Measurements from ENCODE around the gene LRMDA.
A peak's percentile ranks its signal among the peaks of the same experiment; 100 is the strongest.

The LRMDA gene

GRCh38 chr10:75652146-75652740 is 220.8 kb downstream of the LRMDA start:
- DNase-seq, result no peak
- Histone ChIP-seq H3K36me3 (no peaks in the 10 kb centered on the region), H3K27me3 (no peaks in the 10 kb centered on the region), H3K4me1 (peaks cover 0 to 56% (median 22%) of the 10 kb centered on the region in 4 donors), H3K9me3 (no peaks in the 10 kb centered on the region), H3K27ac (peak overlapping the region in 1 of 2 donors; percentile 28), H3K4me3 (no peak overlapping the region)
- TF ChIP-seq, protein P1, sequence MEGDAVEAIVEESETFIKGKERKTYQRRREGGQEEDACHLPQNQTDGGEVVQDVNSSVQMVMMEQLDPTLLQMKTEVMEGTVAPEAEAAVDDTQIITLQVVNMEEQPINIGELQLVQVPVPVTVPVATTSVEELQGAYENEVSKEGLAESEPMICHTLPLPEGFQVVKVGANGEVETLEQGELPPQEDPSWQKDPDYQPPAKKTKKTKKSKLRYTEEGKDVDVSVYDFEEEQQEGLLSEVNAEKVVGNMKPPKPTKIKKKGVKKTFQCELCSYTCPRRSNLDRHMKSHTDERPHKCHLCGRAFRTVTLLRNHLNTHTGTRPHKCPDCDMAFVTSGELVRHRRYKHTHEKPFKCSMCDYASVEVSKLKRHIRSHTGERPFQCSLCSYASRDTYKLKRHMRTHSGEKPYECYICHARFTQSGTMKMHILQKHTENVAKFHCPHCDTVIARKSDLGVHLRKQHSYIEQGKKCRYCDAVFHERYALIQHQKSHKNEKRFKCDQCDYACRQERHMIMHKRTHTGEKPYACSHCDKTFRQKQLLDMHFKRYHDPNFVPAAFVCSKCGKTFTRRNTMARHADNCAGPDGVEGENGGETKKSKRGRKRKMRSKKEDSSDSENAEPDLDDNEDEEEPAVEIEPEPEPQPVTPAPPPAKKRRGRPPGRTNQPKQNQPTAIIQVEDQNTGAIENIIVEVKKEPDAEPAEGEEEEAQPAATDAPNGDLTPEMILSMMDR (IDR thresholded peaks at IDR 0.05), result no peak
- intact Hi-C loops (cut with DNase I; ENCODE audit: low total_unique reads), result no loop called here

DNA sequence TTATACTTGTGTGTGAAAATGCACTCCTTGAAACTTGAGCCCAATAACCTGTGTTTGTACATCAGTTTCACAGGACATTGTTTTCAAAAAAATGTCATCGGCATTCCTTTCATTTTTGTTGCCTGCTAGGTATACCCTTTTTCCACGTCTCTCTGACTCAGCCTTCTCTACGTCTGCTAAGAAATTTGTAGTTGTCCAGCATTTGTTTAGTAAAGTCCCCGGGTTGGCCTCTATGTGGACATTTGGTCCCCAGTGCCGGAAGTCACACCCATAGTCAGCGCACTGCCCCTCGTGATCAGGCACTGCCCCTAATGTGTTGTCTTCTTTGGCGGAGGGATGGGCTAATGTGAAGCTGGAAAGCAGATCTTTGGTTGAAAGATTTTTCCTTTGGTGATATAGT is 222.3 kb downstream of the LRMDA start:
- Histone ChIP-seq H3K36me3 (no peaks in the 10 kb centered on the region), H3K9me3 (no peaks in the 10 kb centered on the region), H3K4me1 (peaks cover 0 to 70% (median 26%) of the 10 kb centered on the region in 4 donors), H3K4me3 (no peak overlapping the region), H3K27ac (peak overlapping the region in 1 of 2 donors; percentile 71), H3K27me3 (no peaks in the 10 kb centered on the region)
- TF ChIP-seq, protein P1 (IDR thresholded peaks at IDR 0.05), result no peak
- intact Hi-C loops (cut with DNase I; ENCODE audit: low total_unique reads), result no loop called here
- DNase-seq, result no peak

DNA sequence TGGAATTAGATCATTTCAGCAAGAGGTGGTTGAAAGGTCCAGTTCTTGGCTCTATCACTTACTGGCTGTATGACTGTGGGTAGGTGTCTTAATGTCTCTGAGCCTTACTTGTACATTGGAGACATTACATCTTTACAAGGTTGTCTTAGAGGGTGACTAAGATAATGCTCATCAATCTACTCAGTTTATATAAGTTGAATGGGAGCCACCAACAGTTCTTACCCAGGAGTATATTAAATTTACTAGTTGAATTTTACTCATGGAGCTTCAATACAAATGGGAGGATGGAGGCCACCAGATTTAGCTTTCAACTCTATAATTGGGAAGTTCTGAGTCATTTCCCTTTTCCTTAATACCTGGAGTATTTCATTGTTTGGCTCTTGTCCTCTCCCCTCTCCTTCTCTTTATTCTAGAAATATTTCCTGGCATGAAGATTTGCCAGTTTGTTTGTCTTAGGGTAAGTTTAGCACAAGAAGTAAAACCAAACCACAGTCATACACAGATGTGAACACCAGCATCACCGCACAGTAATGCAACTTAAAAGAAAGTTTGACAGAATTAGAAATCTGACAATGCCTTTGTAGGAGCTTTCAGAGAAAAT is 222.8 kb downstream of the LRMDA start:
- H3K4me1 ChIP-seq, result peaks cover 0 to 76% (median 26%) of the 10 kb centered on the region in 4 donors
- H3K4me3 ChIP-seq, result no peak overlapping the region
- H3K36me3 ChIP-seq, result no peaks in the 10 kb centered on the region
- H3K27ac ChIP-seq, result peak overlapping the region in 1 of 2 donors; percentile 71
- intact Hi-C loops (cut with DNase I; ENCODE audit: low total_unique reads), result no loop called here
- H3K9me3 ChIP-seq, result no peaks in the 10 kb centered on the region
- DNase-seq, result no peak
- TF ChIP-seq, protein P1 (IDR thresholded peaks at IDR 0.05), result no peak
- H3K27me3 ChIP-seq, result no peaks in the 10 kb centered on the region

DNA sequence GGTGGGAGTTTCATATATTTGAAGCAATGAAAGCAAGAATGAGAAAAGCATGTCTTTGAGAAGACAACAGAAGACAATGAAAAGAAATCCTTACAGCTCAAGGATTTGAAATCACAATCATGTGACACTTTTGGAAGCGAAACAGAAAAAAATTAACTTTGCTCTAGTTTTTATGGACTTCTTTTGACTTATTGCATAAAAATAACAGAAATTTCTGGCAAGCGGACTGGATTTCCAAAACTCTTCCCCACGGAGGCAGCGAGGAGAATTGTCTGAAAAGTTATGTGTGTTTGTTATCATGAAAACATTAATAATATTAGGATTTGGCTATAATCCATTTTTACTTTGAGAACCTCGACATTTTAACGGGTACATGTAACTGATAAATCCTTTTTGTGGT is 223.3 kb downstream of the LRMDA start:
- Histone ChIP-seq H3K4me3 (no peak overlapping the region), H3K27ac (peak overlapping the region; percentile 61 to 71), H3K4me1 (peaks cover 0 to 77% (median 26%) of the 10 kb centered on the region in 4 donors), H3K9me3 (no peaks in the 10 kb centered on the region), H3K27me3 (no peaks in the 10 kb centered on the region), H3K36me3 (no peaks in the 10 kb centered on the region)
- TF ChIP-seq, protein P1 (IDR thresholded peaks at IDR 0.05), result no peak
- intact Hi-C loops (cut with DNase I; ENCODE audit: low total_unique reads), result no loop called here
- no peak for DNase-seq

DNA sequence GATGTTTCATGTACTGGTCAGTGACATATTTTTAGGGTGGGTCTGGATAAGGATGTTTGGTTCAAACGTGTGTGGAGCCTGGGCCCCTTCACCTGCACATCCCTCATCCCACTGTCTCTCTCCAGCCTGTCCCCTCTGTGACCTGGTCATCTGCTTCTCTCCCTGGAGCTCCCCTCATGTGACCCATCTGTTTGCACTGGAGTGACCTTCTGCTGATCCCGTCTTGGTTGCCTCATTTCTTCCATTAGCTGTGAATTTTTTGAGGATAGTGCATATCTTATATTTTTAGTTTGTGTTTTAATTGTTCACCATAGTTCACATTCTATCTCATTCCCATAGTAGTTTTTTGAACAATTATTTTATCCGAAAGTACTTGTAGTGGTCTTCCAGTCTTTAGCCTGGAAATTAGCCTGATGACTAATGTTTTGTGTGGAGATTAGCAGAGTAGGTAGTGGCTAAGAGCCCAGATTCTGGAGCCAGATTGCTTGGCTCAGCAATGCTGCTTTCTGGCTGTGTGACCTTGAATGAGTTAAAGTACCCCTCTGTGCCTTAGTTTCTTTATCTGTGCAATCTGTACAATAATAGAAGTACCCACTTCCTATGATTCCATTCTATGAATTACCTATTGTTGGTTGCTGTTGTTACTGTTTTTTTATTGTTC is 224.5 kb downstream of the LRMDA start:
- no peaks in the 10 kb centered on the region for H3K9me3 ChIP-seq
- no peak overlapping the region for H3K4me3 ChIP-seq
- peaks cover 0 to 87% (median 26%) of the 10 kb centered on the region in 4 donors for H3K4me1 ChIP-seq
- no peak for DNase-seq
- peak overlapping the region; percentile 61 to 71 for H3K27ac ChIP-seq
- intact Hi-C loops (cut with DNase I; ENCODE audit: low total_unique reads), result no loop called here
- TF ChIP-seq, protein P1 (IDR thresholded peaks at IDR 0.05), result no peak
- H3K36me3 ChIP-seq, result no peaks in the 10 kb centered on the region
- no peaks in the 10 kb centered on the region for H3K27me3 ChIP-seq

All from tibial artery (tissue), 4 donors.